DMS 273 treated with DMSO at 0.1 percent for 48 hours (cell line): Measurements from ENCODE around the gene TBCD.
"Not testable (repeated sequence)": the region's sequence is repeated elsewhere in the genome, so short reads cannot be mapped to it uniquely, and the experiment has no call there.

Experiments
- DNase-seq: peaks from one replicate; lab custom pipeline; 2025; lab: John Stamatoyannopoulos, UW

Gene TBCD

GRCh38 chr17:82767041-82767754 is 15.3 kb downstream of the TBCD start:
- no peak for DNase-seq

- DNase-seq: no peak
Observed at GRCh38 chr17:82769041-82769440, 17.2 kb downstream of the TBCD start.

GRCh38 chr17:82772026-82772425 is 20.2 kb downstream of the TBCD start:
- DNase-seq: no peak

- not testable (repeated sequence) for DNase-seq
Observed at GRCh38 chr17:82774456-82774855, 22.6 kb downstream of the TBCD start.

- DNase-seq: no peak
Observed at GRCh38 chr17:82775001-82775823, 23.3 kb downstream of the TBCD start.

- no peak for DNase-seq
Observed at GRCh38 chr17:82776454-82776853, 24.6 kb downstream of the TBCD start.

GRCh38 chr17:82777778-82778375 is 26.0 kb downstream of the TBCD start:
- DNase-seq: not testable (repeated sequence)

GRCh38 chr17:82779541-82779940 is 27.7 kb downstream of the TBCD start:
- DNase-seq: no peak

- no peak for DNase-seq
Observed at GRCh38 chr17:82780195-82780594, 28.3 kb downstream of the TBCD start.

- no peak for DNase-seq
Observed at GRCh38 chr17:82780971-82781893, 29.4 kb downstream of the TBCD start.

GRCh38 chr17:82781894-82782274 is 30.0 kb downstream of the TBCD start:
- peak; percentile 21 for DNase-seq

GRCh38 chr17:82782657-82783207 is 30.9 kb downstream of the TBCD start:
- DNase-seq: no peak

- DNase-seq: no peak
Observed at GRCh38 chr17:82783498-82783897, 31.6 kb downstream of the TBCD start.

GRCh38 chr17:82785581-82785980 is 33.7 kb downstream of the TBCD start:
- not testable (repeated sequence) for DNase-seq

- no peak for DNase-seq
Observed at GRCh38 chr17:82786427-82786826, 34.6 kb downstream of the TBCD start.

- DNase-seq: no peak
Observed at GRCh38 chr17:82787081-82787848, 35.4 kb downstream of the TBCD start.

- no peak for DNase-seq
Observed at GRCh38 chr17:82788206-82789001, 36.5 kb downstream of the TBCD start.

- DNase-seq: no peak
Observed at GRCh38 chr17:82789051-82789592, 37.3 kb downstream of the TBCD start.

- no peak for DNase-seq
Observed at GRCh38 chr17:82789806-82790205, 37.9 kb downstream of the TBCD start.

- no peak for DNase-seq
Observed at GRCh38 chr17:82790391-82790790, 38.5 kb downstream of the TBCD start.
